NAMALWA (cell line): Measurements from ENCODE around the gene CRTC3.
"Not testable (repeated sequence)": the region's sequence is repeated elsewhere in the genome, so short reads cannot be mapped to it uniquely, and the experiment has no call there.

ENCODE experiments used
- DNase-seq: peaks from one replicate; pipeline ENCODE4 v3.0.0-alpha.2; 2015; ENCODE audit warnings: low spot score

CRTC3 gene

DNA sequence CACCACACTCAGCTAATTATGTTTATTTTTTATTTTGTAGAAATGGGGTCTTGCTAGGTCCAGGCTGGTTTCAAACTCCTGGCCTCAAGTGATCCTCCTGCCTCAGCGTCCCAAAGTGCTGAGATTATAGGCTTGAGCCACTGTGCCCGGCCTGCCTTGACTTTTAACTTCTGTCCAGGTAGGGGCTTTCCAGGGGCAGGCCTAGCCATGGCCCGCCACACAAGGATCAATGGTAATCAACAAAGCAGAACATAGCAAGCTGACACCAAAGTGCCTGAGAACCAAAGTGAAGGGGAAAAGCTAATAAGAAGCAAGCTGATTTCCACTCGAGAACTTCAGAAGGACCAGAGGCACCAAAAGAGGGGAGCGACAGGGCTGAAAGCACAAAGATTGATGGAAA, 9.4 kb upstream of the CRTC3 start:
- DNase-seq = no peak

DNA sequence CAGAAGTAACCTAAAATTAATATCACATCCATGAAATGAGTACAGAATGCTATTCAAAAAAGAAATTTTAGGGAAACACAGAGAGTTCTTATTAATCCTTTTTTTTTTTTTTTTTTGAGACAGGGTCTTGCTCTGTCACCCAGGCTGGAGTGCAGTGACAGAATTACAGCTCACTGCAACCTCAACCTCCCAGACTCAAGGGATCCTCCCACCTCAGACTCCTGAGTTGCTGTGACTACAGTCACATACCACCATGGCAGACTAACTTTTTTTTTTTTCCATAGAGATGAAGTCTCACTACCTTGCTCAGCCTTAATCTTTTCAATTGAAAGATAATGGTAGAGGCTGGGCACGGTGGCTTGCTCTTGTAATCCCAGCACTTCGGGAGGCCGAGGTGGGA, 6.3 kb upstream of the CRTC3 start:
- DNase-seq = no peak

DNA sequence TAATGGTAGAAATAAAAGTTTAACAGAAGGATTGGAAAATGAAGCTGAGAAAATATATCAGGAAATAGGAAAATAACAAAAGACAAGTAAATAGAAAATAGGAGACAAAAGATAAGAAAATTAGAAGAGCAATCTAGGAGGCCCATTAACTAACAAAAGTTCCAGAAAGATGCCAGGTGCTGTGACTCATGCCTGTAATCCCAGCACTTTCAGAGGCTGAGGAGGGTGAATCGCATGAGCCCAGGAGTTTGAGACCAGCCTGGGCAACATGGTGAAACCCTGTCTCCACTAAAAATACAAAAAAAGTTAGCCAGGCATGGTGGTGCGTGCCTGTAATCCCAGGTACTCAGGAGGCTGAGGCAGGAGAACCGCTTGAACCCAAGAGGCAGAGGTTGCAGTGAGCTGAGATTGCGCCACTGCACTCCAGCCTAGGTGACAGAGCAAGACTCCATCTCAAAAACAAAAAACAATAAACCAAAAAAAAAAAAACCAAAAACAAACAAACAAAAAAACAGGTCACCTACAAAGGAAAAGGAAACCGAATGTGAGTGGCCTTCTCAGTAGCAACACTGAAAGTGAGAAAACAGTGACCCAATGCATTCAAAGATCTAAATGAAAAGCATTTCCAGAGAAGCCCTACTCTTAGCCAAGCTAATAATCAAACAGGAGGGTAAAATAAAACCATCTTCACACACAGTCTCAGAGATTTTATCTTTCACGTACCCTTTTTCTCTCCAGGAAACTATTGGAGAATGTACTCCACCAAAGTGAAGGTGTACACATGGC, 5.5 kb upstream of the CRTC3 start:
- not testable (repeated sequence) for DNase-seq

DNA sequence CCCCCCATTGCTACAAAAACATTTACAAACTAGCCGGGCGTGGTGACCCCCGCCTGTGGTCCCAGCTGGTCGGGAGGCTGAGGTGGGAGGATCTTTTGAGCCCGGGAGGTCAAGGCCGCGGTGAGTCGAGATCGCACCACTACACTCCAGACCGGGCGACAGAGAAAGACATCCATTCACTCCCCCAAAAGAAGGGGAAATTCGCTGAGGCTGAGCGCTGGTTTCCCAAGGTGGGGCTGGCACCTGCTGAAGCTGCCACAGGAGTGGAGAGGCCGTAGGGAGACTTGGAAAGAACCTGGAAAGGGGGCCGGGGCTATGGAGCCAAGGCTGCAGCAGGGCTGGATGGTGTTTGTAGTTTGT, 732 bp upstream of the CRTC3 start:
- no peak for DNase-seq

DNA sequence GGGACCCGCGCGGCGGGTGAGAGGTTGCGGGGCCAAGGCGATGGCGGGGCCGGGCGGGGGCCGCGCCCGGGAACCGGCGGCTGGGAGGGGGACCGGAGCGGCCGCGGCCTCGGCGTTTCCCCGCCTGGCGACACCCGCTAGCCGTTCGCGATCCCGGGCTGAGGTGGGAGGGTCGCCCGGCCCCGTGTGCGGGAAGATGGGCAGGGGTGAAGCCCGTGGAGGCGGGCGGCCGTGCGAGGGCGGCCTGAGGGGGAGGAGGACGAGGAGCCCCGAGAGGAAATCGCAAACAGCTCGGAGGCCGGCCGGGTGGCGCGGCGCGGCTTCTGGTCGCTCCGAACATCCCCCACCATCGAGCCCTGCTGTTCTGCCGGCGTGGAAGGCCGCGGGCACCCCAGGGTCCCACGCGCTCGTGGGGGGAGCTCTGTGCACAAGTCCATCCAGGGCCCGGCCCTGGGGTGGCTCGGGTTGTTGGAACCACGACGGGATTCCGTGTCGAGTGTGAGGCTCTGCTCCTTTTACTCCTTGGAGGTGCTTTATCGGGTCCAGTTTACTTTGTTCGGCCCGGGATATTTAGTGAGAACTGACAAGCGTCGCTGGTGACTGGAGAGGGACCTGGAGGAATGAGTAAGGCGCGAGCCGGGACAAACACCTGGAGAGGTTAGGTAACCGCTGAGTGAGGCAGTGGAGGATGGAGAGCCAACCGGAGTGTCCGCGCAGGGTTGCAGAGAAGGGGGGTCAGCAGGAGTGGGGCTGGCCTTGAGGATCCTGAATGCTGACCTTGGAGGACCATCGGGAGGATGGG, 728 bp downstream of the CRTC3 start:
- peak; percentile 48 for DNase-seq

DNA sequence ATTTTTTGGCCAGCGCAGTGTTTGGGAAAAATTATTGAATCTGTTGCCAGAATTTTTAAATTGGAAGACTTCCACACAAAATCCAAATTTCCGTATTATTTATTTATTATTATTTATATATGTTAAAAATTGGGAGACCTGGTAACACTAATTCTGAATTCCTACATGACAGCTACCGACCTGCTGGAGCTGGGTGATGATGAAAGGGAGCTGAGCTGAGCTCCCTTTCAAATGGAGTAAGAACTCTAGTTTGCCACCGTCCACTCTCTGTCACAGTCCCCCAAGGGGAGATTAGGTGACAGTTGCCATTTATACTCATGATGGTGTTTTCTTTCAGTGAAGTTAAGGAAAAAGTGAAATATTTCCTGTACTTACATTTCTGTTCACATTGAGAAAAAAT, 1.4 kb downstream of the CRTC3 start:
- no peak for DNase-seq

DNA sequence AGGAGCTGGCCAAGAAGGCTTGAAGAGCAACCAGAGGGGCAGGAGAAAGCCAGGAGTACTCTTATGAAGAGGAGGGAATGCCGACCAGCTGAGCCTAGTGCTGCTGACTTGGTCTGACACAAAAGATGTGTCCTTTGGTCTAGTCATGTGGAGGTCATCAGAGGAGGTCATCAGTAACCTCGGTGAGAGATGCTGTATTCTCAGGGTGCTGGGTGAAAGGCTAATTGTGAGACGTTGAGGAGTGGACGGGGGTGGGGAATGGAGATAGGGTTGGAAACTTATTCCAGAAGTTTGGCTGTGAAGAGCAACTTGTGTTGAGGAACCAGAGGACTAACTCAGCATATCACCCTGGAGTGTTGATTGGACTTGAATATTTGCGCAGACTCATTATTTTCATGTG, 5.5 kb downstream of the CRTC3 start:
- DNase-seq = no peak

DNA sequence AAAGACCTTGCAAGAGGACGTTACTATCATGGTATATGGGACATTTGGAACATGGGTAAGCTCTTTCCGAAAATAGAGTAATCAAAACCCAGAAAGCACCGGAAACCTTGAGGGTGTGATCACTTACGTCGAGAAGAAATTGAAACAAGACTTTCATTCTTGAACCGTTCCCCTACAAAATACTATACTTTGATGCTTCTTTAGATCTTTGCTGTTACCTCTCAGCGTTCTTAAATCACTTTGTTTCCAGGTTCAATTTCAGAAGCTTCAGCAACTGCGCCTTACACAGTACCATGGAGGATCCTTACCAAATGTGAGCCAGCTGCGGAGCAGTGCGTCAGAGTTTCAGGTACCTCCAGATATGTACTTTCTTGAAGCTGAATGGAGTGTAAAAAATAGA, 10.1 kb downstream of the CRTC3 start:
- DNase-seq = no peak

DNA sequence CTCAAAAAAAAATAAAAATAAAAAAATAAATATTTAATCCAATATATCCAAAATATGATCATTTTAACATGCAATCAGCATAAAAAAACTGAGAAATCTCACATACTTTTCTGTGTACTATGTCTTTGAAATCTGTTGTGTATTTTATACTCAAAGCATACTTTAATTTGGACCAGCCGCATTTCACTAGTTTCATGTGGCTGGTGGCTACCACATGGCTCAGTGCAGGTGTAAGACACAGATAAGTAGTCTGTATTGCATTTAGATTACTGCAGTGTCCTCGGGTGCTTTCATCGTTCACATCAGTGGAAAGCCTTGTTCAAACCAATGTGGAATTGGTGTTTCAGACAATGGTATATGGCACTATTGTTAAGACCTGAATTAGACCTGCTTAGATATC, 11.0 kb downstream of the CRTC3 start:
- DNase-seq = no peak

DNA sequence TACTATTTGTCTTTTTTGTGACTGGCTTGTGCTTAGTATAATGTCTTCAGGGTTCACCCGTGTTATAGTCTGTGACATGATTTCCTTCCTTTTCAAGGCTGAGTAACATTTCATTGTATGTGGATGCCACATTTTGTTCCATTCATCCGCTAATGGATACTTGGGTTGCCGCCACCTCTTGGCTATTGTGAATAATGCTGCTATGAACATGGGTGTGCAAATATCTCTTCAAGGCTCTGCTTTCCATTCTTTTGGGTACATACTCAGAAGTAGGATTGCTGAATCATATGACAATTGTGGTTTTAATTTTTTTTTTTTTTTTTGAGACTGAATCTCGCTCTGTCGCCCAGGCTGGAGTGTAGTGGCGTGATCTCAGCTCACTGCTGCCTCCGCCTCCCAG, 15.4 kb downstream of the CRTC3 start:
- no peak for DNase-seq

DNA sequence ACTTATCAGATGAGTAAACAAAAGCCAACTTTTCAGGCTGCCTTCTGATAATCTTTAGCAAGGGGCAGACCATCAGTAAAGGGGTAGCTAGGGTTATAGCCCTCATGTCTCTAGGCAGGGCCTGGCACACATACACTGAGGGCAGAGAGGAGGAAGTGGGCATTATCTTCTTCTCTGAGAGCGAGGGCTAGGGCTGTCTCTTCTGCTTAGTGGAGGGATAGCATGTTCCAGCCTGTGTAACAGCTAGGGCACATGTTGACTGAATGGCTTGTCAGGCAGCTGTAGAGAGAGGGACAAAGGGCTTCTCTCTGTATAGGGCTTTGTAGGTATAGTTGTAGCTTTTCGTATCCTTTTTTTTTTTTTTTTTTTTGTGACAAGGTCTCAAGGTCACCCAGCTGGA, 17.8 kb downstream of the CRTC3 start:
- DNase-seq = no peak

DNA sequence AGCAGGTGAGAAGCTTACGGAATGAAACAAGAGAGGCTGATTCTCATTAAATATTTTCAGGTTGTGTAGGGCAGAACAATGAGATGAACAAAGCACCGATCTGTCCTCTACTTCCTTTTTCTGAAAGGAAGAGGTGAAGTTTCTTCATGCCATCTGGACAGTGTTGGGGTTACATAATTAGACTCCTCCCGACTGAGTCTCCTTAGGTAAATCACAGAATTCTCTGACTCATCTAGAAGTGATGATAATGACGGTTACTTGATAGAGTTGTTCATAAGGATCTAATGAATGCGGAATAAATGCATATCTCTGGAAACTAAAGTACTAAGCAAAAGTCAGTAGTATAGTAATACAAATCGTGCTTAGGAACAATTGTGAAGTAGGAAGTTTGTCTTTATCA, 21.2 kb downstream of the CRTC3 start:
- peak; percentile 43 for DNase-seq

DNA sequence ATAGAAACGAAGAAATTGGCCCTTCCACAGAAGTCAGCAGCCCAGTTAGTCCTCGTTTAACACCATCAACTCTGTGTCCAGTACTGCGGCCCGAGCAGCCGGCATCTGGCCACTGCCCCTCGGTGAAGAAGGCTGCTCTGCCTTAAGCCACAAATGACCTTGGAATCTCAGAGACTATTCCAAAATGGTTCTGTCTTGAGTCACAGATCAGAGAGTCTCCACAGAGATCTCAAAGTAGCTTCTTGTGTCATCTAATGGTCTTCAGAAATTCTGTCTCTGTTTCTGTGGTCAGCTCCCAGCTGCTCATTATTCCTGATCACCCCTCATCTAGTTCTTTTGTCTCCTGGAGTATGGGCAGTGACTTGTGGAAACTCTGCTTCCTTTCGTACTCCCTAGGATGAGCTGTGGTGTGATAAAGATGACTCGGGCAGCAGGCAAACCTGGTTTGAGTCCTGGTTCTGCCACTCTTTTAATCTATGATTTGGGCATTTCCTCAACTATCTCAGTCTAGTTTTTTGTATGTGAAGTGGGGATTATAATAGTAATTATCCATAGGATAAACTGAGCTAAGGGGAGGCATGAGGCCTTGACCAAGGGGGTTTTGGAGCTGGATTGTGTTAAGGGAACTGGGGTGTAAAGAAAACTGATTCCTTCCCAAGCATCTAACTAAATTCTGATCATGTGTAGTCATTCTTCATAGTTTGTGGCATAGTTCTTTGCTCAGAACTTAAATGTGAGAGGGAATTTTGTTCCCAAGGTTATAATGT, 22.6 kb downstream of the CRTC3 start:
- DNase-seq = no peak

DNA sequence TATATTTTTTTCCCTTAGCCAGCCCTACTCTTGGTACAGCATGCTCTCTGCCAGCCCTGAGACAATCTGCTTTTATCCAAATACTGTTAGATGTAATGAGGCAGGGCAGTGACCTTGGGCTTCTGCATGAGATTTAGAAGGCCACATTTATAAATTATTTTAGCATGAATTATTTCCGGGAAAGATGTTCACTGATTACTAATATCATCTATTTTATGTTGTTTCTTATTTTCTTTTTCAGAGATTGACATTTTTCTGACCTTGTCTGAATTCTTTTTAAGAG, 23.1 kb downstream of the CRTC3 start:
- DNase-seq = no peak

DNA sequence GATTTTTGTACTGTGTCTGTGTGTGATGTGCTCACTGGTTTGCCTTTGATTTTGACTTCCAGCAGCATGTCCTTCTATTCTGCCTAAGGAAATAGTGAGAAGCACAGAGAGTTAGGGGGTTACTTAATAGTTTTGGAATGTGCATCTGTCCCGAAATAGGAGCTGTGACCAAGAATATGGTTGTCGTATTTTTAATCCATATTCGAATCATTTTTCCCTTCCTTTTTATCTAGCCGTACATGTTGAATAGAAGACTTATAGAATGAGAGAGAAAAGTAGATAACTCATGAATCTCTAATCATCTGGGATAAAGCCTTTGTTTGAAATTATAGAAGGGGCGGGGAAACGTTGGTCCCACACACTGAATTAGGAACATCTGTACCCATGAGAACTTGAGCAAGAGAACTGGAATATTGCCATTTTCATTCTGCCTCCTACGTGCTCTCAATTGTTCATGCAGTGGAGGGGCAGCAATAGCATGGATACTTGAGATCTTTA, 23.6 kb downstream of the CRTC3 start:
- DNase-seq = no peak

DNA sequence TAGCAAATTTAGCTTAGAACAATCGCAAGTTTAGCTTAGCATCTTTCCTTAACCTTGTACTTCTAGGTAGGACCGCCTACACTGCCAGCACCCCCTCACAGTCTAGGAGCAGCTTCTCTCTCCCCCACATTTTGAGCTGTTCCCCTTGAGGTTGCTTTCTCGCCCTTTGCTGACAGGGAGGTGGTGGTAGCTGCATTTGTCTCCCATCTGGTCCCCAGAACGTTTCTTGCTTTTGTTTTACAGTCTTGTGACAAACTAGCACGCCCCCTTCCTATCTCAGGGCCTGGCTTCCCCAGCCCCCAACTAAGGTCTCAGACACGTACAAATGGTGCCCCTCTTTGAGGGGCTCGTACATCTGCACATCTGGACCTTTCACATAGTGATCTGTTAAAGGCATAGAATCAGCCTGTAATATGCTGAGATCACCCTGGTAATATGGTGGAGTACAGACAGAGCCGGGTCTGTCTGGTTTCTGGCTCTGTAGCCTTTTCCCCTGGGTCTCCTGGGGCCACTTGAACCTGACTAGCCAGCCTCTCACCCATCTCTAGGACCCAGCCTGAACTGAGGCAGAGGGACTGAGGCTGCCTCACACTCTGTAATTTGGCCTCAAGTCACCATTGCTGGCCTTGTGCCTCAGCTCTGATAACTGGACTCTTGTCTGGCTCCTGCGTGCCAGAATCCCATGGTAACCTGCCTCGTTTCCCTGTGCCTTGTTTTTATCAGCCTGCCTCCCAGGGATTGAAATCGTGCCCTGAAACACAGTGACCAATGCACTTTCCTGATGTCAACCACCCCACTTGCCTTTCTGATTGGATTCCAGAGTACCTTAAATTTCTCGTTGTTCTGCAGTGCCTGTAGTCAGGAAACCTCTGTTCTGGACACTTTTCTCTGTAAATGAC, 27.7 kb downstream of the CRTC3 start:
- peak; percentile 15 for DNase-seq

DNA sequence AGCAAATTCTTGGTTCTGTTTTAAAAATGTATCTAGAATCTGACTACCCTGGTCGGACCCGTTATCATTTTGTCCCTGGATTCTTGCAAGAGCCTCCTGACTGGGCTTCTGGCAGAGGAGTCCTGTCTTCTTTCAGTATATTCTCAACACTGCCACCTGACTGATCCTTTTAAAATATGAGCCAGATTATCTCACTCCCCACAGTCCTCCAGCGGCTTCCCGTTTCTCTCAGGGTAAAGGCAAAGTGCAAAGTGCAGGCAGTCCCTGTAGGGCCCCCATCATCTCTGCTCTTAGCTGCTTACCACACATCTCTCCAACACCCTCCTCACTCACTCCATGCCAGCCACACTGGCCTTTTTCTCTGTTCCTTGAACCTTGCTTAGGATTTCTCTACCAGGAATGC, 28.4 kb downstream of the CRTC3 start:
- DNase-seq = no peak

DNA sequence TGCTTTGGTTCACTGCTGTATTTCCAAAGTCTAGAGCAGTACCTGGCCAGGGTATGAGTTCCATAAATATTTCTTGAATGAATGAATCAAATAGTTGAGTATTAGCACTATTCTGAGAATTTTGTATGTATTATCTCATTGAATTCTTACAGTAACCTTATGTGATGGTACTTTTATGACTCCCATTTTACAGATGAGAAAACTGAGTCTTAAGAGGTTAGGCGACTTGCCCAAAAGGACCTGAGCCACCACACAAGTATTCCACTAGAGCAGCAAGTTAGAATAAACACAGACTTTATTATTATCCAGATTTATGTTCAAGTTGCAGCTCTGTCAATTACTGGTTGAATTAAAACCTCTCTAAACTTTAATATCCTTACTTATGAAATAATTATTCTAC, 29.4 kb downstream of the CRTC3 start:
- no peak for DNase-seq

DNA sequence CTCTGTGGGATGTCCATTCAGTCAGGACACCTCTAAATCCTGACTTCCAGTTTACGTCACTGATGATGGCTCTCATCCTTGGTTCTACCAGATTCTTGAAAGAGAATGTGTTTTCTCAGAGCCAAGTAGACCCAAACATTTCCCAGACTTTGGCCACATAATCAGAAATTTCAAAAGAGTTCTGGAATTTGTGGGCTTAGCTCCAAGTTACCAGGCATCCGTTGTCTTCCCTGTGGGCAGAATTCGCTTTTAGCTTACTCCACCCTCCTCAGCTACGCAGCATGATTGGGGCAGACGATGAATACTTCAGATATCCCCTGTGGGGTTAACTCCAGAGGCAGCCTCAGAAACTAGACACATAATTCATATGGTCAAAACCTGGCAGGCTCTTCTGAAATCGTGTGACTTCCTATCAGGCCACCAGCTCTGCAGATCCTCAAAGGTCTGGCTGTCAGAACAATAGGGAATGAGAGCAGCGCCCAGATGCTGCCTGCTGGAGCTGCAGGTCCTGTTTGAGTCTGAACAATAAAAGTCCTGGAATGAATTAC, 30.6 kb downstream of the CRTC3 start:
- no peak for DNase-seq

DNA sequence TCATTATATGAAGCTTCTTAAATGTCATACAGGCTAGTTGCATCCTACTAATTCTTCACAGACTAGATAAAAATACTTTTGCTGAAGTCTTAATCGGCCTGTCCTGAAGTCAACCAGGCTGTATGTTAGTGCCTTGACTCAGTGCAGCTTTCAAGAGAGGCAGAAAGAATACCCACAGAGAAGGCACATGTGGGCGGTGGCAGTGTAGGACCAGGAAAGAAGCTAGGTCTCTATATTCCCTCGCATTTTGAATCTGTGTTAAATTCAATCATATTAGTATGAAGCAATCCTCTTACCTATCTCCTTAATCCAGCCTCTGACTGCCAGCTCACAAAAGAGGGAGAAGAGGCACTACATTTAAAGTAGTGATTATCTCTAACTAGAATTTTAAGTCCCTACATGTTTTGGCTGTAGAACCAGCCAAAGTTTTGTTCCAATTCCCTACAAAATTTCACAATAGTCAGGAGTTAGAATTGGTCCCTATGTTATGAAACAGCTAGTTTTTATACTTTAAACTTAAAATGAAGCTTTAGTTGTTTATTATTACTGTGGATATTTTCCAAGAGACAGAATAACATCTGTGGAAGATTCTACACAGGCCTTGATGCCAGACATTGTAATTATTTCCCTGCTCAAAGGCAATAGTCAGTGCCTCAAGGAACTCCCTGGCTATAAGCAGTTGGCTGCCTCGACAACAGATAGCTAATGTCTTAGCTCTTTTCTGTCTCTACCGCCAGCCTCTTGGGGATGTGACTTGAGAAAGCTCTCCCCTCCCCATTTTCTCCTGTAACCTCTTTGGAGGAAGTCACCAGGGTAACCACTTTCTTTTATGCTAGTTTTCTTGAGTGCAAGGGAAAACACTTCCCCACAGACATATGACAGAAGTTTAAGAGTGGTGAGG, 31.9 kb downstream of the CRTC3 start:
- DNase-seq = no peak

DNA sequence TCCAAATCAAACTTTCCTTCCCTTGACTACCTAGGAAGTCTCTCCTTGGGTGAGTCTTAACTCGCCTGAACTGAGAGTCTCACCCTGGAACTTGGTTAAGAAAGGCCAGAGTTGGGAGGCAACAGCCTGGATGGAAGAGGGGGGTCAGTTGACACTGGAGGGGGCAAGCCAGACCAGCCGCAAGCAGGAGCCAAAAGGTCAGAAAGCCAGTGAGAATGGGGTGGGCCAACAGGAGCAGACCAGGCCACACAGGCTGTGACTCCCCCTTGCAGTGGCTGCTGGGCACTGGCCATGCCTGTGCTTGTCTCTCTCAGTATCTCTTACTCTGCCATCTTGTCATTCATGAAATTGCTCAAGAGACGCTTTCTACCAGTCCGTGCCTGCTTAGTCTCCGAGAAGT, 32.9 kb downstream of the CRTC3 start:
- no peak for DNase-seq
